GM18520 (cell line): ENCODE measurements around the gene EVX2.

Experiments
- ATAC-seq: cut with Tn5 transposase; IDR thresholded peaks from one replicate; pipeline ENCODE4 v1.9.1; 2021; ENCODE audit not compliant: unreplicated experiment

Gene EVX2

DNA sequence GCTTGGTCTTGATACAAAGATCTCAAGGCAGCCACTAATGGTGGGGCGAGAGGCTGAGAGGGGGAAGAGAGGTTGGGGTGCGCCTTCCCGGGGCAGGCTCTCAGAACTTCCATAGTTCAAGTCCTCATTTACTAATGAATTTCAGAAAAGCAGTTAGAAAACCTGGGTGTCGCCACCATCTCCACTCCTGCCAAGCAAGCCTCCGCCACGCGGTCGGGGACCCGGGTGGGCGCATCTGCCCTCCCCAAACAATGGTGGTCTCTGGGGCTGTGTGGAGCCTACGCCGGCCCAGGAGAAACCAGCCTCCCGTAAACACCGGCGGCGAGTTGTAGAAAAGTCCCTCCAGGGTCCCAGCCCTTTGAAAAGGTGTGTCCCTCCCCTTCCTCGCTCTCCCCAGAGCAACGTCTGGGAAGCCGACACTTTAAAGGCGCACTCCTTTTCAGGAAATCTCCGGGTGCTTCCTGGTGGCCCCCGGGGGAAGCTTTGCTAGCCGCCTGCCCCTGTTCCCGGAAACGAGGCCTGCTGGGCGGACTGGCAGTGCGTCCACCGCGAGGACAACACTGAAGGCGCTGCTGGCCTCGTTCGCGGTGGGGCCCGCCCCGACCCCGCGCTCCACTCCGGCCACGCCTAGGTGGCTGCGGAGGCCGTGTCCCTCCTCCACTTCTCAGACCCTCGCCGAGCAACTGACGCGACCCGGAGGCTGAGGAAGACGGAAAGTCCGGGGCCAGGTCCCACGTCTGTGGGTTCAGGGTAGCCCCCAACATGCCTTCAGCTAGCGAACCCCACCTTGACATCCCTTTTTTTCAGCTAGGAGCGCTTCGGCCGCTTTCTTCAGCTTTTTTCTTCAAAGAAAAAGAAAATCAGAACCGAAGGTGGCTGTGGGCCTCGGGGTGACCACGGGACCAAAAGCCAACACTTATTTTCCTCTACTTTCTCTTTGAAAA lies 16.8 kb downstream of the EVX2 start:
- no peak for ATAC-seq

DNA sequence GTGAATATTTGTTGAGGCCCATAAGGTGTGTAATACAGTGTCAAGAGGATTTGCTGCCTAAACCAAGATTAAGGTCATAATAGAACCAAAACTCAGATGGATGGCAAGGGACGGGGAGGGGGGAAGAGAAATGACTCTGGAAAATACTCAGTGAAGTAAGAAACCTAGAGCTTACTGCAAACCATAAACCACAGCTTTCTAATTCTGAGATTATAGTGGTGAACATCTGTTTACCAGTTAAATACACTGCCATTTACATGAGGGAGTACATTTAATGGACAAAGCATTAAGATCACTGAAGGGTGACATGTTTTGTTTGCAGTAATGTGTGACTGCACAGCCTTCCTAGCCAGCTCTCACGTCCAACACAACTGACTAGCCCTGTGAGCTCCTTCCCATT lies 19.8 kb downstream of the EVX2 start:
- ATAC-seq: no peak

DNA sequence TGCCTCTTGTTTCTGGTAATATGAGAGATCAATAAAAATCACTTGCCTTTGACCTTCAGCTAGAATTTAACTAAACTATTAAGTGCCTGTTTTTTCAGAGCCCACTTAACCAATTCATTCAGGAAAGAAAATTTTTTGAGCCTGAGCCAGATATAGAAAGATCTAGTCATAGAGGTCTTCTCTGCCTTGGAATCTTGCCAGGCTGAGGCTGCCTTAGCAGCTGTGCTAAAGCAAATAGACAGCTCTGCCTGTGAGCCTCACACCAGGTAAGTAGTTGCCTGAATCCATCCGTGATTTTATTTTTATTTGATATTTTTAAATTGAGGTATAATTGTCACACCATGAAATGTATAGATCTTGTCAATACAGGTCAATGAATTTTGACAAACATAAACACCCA lies 27.4 kb downstream of the EVX2 start:
- ATAC-seq: no peak

DNA sequence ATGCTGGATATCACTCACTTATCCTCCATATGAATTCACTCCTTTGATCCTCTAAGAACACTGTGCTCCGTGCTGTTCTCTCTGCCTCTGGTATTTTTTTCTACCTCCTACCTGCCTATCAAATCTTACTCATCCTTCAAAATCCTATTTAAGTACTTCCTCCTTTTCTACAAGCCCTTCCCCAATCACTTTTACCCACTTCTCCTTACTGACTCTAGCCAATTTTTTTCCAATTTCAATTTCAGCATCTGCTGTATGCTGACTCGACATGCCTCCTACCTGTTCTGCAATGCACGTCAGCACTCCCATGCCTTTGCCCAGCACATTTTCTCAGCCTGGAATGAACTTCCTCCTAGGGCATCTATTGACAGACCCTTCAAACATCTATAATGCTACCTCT lies 44.4 kb downstream of the EVX2 start:
- no peak for ATAC-seq

DNA sequence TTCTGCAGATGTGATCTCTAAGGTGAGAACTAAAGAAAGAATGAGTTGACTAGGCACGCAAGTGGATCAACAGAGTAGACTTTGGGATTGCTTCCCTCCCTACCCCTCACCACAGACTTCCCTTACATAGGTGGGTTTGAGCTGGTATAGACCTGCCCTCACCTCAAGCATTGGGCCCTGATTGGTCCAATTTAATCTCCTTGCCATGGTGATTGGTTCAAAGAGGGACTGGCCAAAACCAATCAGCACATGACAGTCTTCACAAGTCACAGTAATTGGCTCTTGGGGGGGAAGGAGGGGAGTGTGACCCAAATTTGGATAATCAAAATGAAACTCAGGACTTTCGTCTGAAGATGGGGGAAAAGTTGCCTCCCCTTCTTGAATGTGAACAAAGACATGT lies 45.1 kb downstream of the EVX2 start:
- no peak for ATAC-seq

DNA sequence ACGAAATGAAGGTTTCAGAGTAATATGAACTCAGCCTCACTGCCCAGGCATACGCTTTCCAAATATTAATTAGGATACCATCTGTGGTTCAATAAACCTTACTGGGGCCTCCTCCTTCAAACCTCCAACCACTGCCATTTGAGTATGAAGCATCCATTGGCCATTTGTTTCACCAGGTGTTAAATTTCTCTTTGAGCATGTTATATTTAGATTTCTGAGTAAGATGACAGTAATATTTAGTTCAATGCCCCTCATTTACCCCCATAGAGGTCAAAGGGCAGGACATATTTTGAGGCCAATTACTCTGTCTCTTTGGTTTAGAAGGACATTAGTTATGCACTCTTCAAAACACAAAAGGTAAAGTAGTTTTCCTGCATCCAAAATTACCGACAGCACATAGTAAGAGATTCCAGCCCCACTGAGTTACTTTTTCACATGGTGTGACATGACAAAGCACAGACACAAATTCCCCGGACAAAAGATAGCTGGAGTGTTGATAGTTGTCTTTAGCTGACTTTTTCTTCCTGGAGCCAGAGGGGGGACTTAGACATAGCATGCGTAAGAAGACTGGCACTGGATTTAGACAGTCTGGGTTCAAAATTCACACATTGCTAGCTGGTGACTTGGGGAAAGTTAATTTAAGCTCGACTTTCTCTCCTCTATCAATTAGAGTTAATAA lies 48.6 kb downstream of the EVX2 start:
- ATAC-seq: no peak

DNA sequence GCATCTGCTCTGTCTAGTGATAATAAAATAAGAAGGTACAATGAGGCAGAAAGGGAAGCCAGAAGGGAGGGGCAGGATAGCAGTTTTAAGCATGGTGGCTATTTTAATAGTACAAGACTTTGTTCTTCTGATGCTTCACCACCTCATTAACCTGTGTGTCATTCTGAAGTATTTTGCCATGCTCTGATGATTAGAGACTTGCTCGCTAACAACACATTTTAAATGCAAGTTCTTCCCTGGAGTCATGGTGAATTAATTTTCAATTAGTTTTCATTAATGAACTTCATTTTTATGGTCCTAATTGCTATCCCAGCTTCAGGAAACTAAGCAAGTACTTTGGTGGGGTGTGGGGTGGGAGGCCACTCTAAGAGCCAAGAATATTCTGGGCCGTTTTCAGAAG lies 56.0 kb downstream of the EVX2 start:
- no peak for ATAC-seq
